HG02884 (cell line): ENCODE measurements around the gene UNC13A.
"Not testable (repeated sequence)": the region's sequence is repeated elsewhere in the genome, so short reads cannot be mapped to it uniquely, and the experiment has no call there.

ENCODE experiments used
- ATAC-seq: cut with Tn5 transposase; IDR thresholded peaks from one replicate; pipeline ENCODE4 v1.9.1; 2021; ENCODE audit warnings: mild to moderate bottlenecking, moderate library complexity; ENCODE audit not compliant: unreplicated experiment

UNC13A gene

GRCh38 chr19:17606590-17607185 is 81.5 kb downstream of the UNC13A start:
- no peak for ATAC-seq

DNA sequence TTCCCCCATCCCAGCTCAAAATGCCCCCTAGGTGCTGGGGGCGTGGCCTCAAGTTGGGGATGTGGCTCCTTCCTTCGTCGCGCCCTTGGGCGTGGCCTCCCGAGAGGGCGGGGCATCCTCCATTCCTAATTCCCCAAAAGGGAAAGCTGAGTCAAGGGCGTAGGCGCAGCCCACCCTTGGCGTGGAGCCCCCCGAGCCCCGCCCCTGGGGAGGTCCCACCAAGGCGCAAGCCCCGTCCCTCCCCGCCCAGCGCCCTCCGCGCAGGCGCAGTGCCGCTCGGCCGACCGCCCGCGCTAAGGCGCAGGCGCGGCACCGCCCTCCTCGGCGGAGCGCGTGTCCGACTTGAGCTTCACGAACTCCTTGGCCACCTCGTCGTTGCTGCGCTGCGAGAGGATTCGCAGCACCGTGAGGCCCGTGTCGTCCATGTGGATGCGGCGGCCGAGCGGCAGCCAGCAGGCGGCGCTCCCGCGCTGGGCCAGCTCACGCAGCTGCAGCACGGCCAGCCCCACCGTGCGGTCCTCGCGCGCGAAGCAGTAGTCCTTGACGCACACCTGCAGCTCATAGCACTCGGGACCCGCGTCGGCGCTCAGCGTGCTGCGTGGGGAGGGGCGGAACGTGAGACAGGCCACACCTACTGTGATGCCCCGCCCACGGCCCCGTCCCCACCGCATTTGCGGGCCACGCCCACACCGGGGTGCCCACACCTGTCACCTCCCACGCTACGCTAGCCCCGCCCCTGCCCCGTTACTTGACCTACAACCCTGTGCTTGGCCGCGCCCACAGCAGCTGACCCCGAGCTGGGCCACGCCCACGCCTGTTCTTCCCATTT is 82.2 kb downstream of the UNC13A start:
- ATAC-seq, result peak; percentile 57

- no peak for ATAC-seq
These were observed 83.0 kb downstream of the UNC13A start for GRCh38 chr19:17605117-17605516.

DNA sequence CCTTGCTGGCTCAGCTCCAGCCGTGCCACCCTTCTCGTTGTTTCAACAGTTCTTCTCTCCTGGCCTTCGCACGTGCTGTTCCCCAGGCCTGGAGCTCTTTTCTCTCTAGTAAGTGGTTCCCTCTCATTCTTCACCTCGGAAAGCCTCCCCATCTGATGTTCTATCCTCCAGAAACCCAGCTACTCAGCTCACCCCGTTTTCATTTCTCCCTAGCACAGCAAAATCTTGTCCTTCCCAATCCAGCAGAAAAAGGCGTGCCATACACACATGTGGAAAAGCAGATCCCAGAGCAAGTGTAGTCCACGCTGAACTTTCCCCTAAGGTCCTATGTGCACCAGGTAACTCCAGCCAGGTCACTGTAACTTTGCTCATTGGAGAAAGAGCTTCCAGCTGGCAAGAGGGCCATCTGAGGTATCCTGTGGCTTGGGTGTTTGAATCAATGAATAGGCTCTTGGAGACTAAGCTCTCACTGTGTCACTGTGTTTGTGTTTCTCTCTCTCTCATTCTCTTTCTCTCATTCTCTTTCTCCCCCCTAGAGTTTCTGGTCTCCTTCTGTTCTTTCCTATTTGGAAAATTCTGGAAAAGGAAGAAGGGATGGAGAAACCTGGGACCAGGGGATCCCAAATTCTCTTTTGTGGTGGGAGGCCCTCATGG is 83.7 kb downstream of the UNC13A start:
- no peak for ATAC-seq

GRCh38 chr19:17602872-17603510 is 85.2 kb downstream of the UNC13A start:
- no peak for ATAC-seq

DNA sequence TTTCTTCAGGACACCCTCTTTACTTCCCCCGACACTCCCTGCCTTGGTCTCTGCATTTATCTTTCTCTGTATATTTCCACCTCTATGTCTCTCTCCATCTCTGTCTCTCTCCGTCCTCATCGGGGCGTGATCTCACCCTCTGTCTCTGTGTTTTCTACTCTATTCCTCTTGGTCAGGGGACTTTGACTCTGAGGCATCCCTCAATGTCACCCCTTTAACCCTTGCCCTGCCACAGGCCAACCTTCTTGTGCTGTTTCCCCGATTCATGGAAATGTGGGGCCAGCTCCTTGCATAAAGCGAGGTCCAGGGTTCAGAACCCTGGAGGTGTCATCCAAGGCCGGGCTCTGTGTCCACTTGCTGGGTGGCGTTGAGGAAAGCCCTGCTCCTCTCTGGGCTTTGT is 85.9 kb downstream of the UNC13A start:
- ATAC-seq, result no peak

GRCh38 chr19:17601683-17602082 is 86.5 kb downstream of the UNC13A start:
- no peak for ATAC-seq

DNA sequence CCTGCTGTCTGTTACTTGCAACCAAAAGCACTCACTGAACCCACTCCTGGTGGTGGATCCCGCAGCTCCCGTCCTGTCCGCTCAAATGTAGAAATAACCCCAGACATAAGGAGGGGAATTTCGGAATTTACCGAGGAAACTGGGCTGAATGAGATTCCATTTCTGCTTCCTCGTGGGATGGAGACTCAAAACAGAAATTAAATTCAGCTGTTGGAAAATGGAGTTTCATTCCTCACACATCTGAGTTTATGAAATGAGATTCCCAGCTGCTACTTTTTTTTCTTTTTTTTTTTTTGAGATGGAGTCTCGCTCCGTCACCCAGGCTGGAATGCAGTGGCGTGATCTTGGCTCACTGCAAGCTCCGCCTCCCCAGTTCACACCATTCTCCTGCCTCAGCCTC is 88.4 kb downstream of the UNC13A start:
- ATAC-seq, result no peak

DNA sequence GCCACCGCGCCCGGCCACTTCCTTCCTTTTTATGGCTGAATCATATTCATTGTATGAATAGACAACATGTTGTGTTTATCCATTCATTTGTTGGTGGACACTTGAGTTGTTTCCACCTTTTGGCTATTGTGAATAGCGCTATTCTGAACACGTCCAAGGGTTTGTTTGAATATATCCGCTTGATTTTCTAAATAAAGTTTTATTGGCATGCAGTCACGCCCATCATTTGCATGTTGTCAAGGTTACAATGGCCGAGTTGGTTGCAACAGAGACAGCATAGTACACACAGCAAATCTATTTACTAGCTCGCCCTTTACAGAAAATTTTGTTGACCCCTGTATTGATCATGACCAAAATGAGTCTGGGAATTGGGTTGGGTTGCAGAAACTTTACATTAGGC is 89.2 kb downstream of the UNC13A start:
- no peak for ATAC-seq

DNA sequence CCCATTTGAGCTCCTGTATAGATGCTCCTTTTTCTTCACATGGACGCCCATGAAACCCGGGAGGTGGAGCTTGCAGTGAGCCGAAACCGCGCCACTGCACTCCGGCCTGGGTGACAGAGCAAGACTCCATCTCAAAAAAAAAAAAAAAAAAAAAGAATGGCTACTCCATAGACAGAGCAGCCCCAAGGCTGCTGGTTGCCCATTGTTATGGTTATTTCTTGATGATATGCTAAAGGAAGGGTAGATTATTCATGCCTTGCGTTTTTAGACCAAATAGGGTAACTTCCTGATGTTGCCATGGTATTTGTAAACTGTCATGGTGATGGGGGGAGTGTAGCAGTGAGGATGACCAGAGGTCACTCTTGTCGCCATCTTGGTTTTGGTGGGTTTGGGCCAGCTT is 90.1 kb downstream of the UNC13A start:
- not testable (repeated sequence) for ATAC-seq

DNA sequence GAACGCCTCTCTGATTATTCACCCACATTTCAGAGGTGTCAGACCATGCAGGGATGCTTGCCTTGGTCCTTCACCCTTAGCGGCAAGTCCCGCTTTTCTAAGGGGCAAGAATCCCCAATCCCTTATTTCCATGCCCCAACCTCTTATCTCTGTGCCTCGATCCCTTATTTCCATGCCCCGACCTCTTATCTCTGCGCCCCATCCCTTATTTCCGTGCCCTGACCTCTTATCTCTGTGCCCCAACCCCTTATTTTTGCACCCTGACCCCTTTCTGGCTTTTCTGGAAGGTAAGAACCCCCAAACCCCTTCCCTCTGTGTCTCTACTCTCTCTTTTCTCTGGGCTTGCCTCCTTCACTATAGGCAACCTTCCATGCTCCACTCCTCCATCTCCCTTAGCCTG is 93.9 kb downstream of the UNC13A start:
- not testable (repeated sequence) for ATAC-seq

DNA sequence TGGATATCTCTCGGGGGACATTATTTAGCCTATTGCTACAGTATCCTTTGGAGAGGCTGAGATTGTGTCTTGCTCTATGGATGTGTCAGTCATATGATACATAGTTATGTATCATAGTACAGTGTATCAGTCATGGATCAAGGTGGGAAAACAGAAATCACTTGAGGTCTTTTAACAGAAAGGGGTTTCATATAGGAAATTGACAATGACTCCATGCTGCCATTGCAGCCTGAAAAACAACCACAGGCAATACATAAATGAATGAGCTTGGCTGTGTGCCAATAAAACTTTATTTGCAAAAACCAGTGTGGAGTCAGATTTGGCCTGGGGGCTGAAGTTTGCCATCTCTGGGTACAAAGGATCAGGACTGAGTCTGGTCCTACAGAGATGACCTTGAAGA is 97.3 kb downstream of the UNC13A start:
- no peak for ATAC-seq

GRCh38 chr19:17585395-17585794 is 102.8 kb downstream of the UNC13A start:
- ATAC-seq, result not testable (repeated sequence)

GRCh38 chr19:17584132-17584531 is 104.0 kb downstream of the UNC13A start:
- no peak for ATAC-seq

DNA sequence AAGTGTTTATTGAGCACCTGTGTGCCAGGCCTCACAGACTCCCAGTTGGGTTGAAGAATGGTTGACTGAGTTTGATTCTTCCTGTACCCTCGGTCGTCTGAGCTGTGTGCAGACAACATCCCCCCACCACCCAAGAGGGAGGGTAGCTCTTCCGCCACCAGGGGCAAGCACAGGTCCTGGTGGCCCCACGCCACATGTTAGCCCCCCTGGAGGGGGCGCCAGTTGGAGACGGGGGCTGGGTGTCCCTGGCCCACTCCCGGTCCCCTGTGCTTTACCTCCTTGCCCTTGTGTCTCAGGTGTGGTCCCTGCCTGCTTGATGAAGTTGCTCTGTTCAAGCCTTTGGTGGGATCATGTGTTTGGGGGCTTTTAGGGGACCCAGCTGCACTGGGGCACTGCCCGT is 105.5 kb downstream of the UNC13A start:
- no peak for ATAC-seq

DNA sequence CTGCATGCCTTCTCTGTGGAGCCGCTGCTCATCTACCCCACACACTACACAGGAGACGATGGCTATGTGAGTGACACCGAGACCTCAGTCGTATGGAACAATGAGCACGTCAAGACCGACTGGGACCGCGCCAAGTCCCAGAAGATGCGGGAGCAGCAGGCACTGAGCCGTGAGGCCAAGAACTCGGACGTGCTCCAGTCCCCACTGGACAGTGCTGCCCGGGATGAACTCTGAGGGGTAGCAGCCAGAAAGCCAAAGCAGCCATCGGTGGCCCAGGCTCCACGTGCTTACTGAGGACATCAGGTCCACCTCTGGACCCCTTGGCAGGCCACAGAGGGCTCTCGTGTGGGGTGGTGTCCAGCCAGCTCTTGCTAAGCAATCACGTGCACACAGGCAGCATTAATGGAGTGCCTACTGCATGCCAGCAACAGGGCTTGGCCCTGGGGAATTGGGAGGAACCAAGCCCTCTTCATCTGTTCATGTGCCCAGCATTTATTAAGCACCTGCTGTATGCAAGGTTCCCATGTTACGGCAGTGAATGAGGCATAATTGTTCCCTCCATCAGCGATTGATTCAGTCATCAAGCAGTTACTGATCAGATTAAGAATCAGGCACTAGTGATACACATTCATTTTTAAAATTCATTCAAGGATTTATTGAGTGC is 106.8 kb downstream of the UNC13A start:
- ATAC-seq, result no peak

- no peak for ATAC-seq
These were observed 107.5 kb downstream of the UNC13A start for GRCh38 chr19:17580470-17581144.

DNA sequence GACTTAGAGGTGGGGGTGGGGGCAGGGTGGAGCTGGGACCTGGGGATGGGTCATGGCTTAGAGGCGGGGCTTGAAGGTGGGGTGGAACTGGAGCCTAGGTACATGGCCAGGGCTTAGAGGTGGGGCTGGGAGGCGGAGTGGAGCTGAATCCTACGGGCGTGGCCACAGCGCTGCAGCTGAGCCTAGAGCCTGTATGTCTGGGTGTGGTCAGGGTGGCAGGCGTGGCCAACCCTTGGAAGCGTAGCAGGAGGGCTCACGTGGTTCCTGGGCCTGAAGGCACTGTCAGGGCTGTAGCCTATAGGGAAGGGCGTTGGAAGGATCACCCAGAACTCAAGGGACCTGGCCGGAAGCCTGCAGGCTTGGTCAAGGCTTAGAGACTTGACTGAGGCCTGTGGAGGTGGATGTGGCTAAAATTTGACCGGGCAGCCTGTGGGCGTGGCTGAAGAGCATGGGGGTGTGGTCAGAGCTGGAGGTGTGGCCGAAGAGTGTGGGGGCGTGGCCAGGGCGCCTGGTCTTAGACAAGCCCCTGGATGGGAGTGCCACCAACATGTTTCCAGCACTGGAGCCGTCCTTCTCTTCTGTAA is 108.4 kb downstream of the UNC13A start:
- no peak for ATAC-seq

- ATAC-seq, result no peak
These were observed 110.6 kb downstream of the UNC13A start for GRCh38 chr19:17577457-17578097.
